ENCODE data around the gene PACSIN3. TPM values are rescaled to one million over a fixed set of nuclear protein-coding genes. Genes with fewer than 3 reads are reported as not detected.
A peak's percentile ranks its signal among the peaks of the same experiment; 100 is the strongest.

Gene PACSIN3
- total RNA-seq, 1 experiment from 2014 or later, result 63.1 TPM

GRCh38 chr11:47220401-47220821 is 34.2 kb upstream of the PACSIN3 start:
- CTCF ChIA-PET, result no interaction called here

GRCh38 chr11:47216121-47216798 is 30.0 kb upstream of the PACSIN3 start:
- Histone ChIP-seq H3K27ac (ENCODE audit: low read depth, low read length) (peak overlapping the region; percentile 93), H3K79me2 (ENCODE audit: insufficient read depth, low read length) (peaks cover 43% of the 10 kb centered on the region), H3K4me2 (ENCODE audit: low read length) (peak overlapping the region; percentile 94), H3K4me1 (ENCODE audit: control insufficient read depth in 1 of 2, insufficient read depth in 2 of 2, low read length in 2 of 2) (peaks cover 19 to 56% of the 10 kb centered on the region in 2 experiments), H3K9ac (ENCODE audit: low read length) (peak overlapping the region; percentile 90), H4K20me1 (ENCODE audit: insufficient read depth) (no peaks in the 10 kb centered on the region), H3K9me2 (ENCODE audit: insufficient read depth) (no peaks in the 10 kb centered on the region), H3K9me3 (ENCODE audit: control insufficient read depth in 1 of 2, insufficient read depth in 1 of 2, low read depth in 1 of 2, low read length in 2 of 2) (no peaks in the 10 kb centered on the region), H3K4me3 (replicated peaks in 1 of 2; ENCODE audit: low read depth in 1 of 2, low read length in 2 of 2) (peak overlapping the region; percentile 58 to 73), H3K36me3 (ENCODE audit: control insufficient read depth in 1 of 2, insufficient read depth in 2 of 2, low read length in 2 of 2) (no peaks in the 10 kb centered on the region), H3K27me3 (ENCODE audit: insufficient read depth, low read length) (no peaks in the 10 kb centered on the region), H2AFZ (ENCODE audit: low read depth, low read length, poor library complexity, severe bottlenecking) (no peak overlapping the region)
- ChIA-PET CTCF (interaction anchor here (1.5 to 1.7 kb wide), 2 partner anchors 33 to 37 kb away, joined by 3 read pairs; partner anchors contain the start of gene ACP2), POLR2A (interaction anchor here (1.4 to 2.8 kb wide), 2 partner anchors 30 to 33 kb away, joined by 4 to 29 read pairs; partner anchors contain the start of genes ACP2 and PACSIN3), RAD21 (ENCODE audit: low non-redundant PET in 1 of 2, low total read pairs in 2 of 2, uncharacterized antibody in 2 of 2, unreplicated experiment in 2 of 2) (no interaction called here)
- peak; percentile 45 for ATAC-seq
- BruUV-seq (replicated peaks), result no TSS peak
- peak; percentile 45 for DNase-seq (ENCODE audit: low read depth, low spot score)
- intact Hi-C loops (cut with micrococcal nuclease), result loop anchor here (5.0 kb wide), 1 partner anchor 39 kb away; the partner anchor contains the start of gene ARFGAP2
- peak; percentile 74 for TF ChIP-seq FOSL1 (IDR thresholded peaks at IDR 0.05; ENCODE audit: low read depth)
- no peak for TF ChIP-seq CTCF (IDR thresholded peaks at IDR 0.05 in 2 of 3, conservative IDR thresholded peaks at IDR 0.05 in 1 of 3; ENCODE audit: borderline replicate concordance in 1 of 3, insufficient read depth in 1 of 3, low read depth in 2 of 3, low read length in 2 of 3)
- no peak for TF ChIP-seq REST (IDR thresholded peaks at IDR 0.05; ENCODE audit: low read depth)
- peak; percentile 57 for TF ChIP-seq SP1 (IDR thresholded peaks at IDR 0.05; ENCODE audit: low read depth)
- peak; percentile 51; the same call in 1 of the 2 replicates for TF ChIP-seq POLR2AphosphoS5 (IDR thresholded peaks at IDR 0.05; ENCODE audit: low read depth, low read length)

More at GRCh38 chr11:47220401-47220821, 34.2 kb upstream of the PACSIN3 start:
- H3K4me3 ChIP-seq (replicated peaks in 1 of 2; ENCODE audit: low read depth in 1 of 2, low read length in 2 of 2), result no peak overlapping the region
- H3K9ac ChIP-seq (ENCODE audit: low read length), result 0 out of 2 replicates have a peak overlapping the region, but pooled peaks have one; percentile 8
- H3K9me2 ChIP-seq (ENCODE audit: insufficient read depth), result no peaks in the 10 kb centered on the region
- peak overlapping the region; percentile 29 for H3K4me2 ChIP-seq (ENCODE audit: low read length)
- intact Hi-C loops (cut with micrococcal nuclease), result no loop called here
- peaks cover 4 to 10% of the 10 kb centered on the region in 2 experiments; a peak in 2 of 4 replicates for H3K36me3 ChIP-seq (ENCODE audit: control insufficient read depth in 1 of 2, insufficient read depth in 2 of 2, low read length in 2 of 2)
- DNase-seq (ENCODE audit: low read depth, low spot score) (no peak), ATAC-seq (peak; percentile 17; the same call in 1 of the 2 replicates)
- no peak overlapping the region for H3K27ac ChIP-seq (ENCODE audit: low read depth, low read length)
- POLR2A ChIA-PET, result interaction anchor here (1.1 kb wide), 1 partner anchor 28 kb away, joined by 3 read pairs; the partner anchor contains the start of gene ACP2
- H3K79me2 ChIP-seq (ENCODE audit: insufficient read depth, low read length), result peaks cover 43% of the 10 kb centered on the region
- H2AFZ ChIP-seq (ENCODE audit: low read depth, low read length, poor library complexity, severe bottlenecking), result no peak overlapping the region
- H3K27me3 ChIP-seq (ENCODE audit: insufficient read depth, low read length), result no peaks in the 10 kb centered on the region
- no peak for TF ChIP-seq YY1 (IDR thresholded peaks at IDR 0.05; ENCODE audit: extremely low read depth, insufficient replicate concordance, low read depth, low read length)
- TF ChIP-seq MAX (IDR thresholded peaks at IDR 0.05), result no peak
- TF ChIP-seq EZH2 (IDR thresholded peaks at IDR 0.05), result no peak
- TF ChIP-seq POLR2AphosphoS5 (IDR thresholded peaks at IDR 0.05; ENCODE audit: low read depth, low read length), result no peak
- no peak for TF ChIP-seq ZFX (IDR thresholded peaks at IDR 0.05)
- TF ChIP-seq CEBPB (IDR thresholded peaks at IDR 0.05; ENCODE audit: low read depth), result peak; percentile 15; the same call in 1 of the 2 replicates
- no peak for TF ChIP-seq ATF3 (IDR thresholded peaks at IDR 0.05)
- TF ChIP-seq EGR1 (IDR thresholded peaks at IDR 0.05; ENCODE audit: low read depth), result no peak
- TF ChIP-seq TCF7L2 (IDR thresholded peaks at IDR 0.05; ENCODE audit: borderline replicate concordance, extremely low read depth, insufficient read depth, insufficient read length), result peak; percentile 71
- H3K4me1 ChIP-seq (ENCODE audit: control insufficient read depth in 1 of 2, insufficient read depth in 2 of 2, low read length in 2 of 2), result peaks cover 7 to 29% of the 10 kb centered on the region in 2 experiments
- H3K9me3 ChIP-seq (ENCODE audit: control insufficient read depth in 1 of 2, insufficient read depth in 1 of 2, low read depth in 1 of 2, low read length in 2 of 2), result no peaks in the 10 kb centered on the region
- RAD21 ChIA-PET (ENCODE audit: low non-redundant PET in 1 of 2, low total read pairs in 2 of 2, uncharacterized antibody in 2 of 2, unreplicated experiment in 2 of 2), result no interaction called here
- no peaks in the 10 kb centered on the region for H4K20me1 ChIP-seq (ENCODE audit: insufficient read depth)
- no TSS peak for BruUV-seq (replicated peaks)

Data from HCT116 (cell line).